GM18868 (cell line): Measurements from ENCODE around the gene AMH.

Experiments used
- ATAC-seq: cut with Tn5 transposase; IDR thresholded peaks from one replicate; pipeline ENCODE4 v1.9.1; 2021; ENCODE audit warnings: mild to moderate bottlenecking, moderate library complexity; ENCODE audit not compliant: unreplicated experiment

AMH gene

DNA sequence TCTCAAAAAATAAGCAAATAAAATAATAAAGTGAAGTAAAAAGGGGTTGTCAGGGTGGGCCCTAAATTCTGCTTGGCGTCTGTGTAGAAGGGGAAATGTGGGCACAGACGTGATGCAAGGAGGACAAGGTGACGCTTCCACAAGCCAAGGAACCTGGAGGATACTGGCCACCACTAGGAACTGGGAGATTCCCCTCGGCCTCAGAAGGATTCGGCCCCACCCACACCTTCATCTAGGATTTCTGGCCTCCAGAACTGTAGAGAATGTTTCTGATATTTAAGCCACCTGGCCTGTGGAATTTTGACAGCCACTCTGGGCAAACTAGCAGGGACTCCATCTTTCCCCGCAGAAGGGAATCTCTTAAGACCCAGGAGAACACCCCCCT, 14.1 kb upstream of the AMH start:
- ATAC-seq, result no peak

GRCh38 chr19:2235381-2236063, 13.6 kb upstream of the AMH start:
- peak; percentile 5 for ATAC-seq

- ATAC-seq, result peak; percentile 3
Observed at GRCh38 chr19:2236064-2236313, 13.1 kb upstream of the AMH start.

- ATAC-seq, result peak; percentile 77
Observed at GRCh38 chr19:2236314-2237050, 12.6 kb upstream of the AMH start, which contains the start of the genes PLEKHJ1 and SF3A2. TSS of gene PLEKHJ1 (minus strand) at chr19:2236329. CDS start at chr19:2236248, 81 bp downstream. TSS of gene SF3A2 (plus strand) at chr19:2236824. CDS start at chr19:2243419, 6,595 bp downstream.

DNA sequence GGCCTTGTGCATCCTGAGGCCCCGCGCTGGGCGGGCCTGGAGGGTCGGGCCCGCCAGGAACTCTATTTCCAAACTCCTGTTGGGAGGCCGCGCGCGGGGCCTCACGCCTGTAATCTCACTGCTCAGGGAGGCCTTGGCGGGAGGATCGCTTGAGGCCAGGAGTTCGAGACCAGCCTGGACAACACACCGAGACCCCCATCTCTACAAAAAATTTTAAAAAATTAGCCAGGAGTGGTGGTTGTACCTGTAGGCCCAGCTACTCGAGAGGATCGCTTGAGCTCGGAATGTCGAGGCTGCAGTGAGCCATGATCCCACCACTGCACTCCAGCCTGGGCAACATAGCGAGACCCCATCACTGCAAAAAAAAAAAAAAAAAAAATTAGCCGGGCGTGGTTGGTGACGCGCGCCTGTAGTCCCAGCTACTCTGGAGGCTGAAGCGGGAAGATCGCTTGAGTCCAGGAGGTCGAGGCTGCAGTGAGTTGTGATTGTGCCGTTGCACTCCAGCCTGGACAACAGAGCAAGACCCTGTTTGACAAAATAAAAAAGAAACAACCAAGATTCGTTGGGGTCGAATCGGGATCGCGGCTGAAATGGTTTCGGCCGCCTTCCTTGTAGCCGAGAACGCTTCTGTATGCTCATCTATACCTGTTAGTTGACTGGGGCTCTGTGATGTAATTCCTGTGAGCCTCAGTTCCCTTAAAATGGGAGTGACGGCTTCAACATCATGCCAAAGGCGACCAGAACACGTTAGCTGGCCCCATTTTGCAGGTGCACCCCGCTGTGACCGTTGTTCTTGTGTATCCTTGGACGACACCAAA, 11.9 kb upstream of the AMH start:
- ATAC-seq, result no peak

DNA sequence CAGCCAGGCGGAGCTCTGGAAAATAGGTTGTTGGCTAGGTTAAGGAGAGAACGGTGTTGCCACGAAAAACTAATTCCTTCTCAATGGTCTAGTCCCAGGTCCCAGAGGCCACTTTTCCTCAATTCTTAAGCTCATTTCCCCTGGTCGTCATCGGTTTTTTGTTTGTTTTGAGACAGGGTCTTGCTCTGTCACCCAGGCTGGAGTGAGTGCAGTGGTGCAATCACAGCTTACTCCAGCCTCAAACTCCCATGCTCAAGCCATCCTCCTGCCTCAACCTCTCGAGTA, 11.3 kb upstream of the AMH start:
- no peak for ATAC-seq

GRCh38 chr19:2239173-2239572, 9.9 kb upstream of the AMH start:
- ATAC-seq, result no peak

DNA sequence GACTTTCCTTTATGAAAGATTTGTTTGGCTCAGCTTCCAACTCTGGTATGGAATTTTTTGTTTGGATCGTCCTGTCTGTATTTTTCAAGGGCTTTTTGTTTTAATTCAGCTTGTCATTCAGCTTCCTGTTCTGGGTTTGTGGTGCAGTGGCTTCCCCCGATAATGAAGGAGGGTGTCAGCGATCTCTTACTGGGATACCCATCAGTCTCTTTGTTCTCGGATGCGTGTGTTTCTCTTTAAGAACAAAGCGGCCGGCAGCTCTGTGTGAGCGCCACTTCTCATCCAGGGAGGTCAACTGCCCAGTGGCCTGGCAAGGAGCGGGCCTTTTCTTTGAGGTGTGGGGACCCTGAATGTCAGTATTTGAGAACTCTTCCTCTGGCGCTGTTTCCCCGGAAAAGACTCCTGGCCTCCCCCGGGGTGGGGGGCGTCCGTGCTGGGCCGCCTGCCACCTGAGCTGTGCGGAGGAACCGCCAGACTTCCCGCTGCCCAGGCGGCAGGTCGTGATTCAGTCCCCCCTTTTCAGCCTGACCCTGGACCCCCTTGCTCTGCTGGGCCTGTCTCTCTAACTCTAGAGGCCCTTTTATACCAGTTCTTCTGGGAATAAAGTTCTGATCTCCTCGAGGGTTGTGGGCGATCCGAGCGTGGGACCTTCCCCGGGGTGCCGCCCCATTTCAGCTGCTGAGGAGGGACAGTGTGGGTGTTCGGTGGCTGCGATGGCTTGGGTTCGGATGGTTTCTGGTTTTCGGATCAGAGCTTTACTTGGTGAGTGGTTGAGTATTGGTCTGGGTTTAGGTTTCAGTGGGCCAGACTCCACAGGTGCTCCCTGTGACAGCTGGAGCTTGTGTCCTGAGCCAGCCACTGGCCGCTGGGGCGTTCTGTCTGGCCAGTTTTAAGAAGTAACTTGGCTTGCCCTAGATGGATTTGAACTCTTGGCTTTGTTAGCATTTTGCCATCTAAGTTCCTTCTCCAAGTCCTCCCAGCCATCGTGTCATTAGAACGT, 9.1 kb upstream of the AMH start:
- no peak for ATAC-seq

DNA sequence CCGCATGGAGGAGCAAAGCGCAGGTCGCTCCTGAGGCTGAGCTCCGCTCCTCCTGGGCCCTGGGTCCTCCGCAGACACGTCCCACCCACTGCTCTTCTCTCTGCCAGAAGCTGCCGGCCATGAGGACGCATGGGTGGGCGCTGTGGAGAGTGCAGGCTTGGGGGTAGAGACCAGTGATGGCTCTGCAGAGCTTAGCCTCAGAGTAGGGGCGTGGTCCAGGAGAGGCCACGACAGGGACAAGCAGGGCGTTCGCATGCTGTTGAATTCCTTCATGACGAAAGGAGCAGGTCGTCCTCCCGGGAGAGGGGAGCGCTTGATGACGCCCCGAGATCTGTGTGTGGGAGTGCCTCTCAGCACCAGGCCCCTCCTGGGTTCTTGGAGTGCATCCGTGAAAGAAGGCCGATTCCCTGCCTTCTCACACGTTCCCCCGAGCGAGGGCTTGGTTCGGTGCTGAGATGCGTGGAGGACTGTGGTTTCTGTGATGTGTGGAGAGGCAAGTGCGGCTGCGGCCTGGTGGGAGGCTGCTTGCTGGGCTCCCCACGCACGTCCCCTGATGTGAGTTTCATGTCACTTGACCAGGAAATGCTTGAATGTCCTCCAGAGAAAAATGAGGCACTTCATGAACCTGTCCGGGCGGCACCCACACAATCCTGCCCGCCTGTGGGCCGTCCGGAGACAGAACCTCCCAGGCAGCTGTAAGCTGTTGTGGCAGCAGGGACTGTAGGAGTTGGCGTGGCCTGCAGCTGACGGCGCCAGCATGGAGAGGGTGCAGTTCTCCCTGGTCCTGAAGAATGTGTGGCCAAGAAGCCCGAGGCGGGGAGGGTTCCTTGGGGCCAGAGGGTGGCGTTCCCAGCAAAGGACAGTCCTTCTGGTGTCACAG, 8.0 kb upstream of the AMH start:
- ATAC-seq, result no peak

GRCh38 chr19:2242092-2242537, 7.0 kb upstream of the AMH start:
- ATAC-seq, result no peak

DNA sequence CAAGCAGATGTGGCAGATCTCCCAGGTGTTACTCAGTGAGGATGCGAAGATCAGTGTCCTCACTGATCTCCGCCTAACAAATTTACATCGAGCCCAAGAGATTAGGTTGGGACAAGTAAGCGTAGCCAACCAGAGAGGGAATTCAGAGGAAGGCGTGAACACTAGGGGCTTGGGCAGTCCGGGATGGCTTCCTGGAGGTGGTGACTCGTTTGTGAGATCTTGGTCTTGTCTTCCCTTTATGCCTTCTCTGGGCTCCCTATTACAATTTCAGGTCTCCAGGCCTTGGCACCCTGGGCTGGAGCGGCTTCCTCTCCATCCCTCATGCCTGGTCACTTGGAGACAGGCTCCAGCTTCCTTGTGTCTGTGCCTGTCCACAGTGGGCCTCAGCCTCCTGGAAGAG, 6.3 kb upstream of the AMH start:
- no peak for ATAC-seq

- no peak for ATAC-seq
Observed at GRCh38 chr19:2243274-2244124, 5.6 kb upstream of the AMH start.

DNA sequence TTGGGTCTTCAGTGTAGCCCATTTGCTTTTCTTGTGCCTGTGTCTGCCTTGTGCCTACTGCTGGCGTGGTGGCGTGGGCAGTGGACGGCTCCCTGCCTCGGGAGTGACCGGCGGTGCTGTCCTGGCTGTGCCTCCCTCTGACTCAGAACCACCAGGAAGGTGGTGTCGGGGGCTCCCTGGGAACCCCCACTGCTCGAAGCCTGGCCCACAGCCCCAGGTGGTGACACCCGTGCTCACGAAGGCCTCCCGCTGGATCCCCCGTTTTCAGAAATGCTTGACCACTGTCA, 5.1 kb upstream of the AMH start:
- ATAC-seq, result no peak

DNA sequence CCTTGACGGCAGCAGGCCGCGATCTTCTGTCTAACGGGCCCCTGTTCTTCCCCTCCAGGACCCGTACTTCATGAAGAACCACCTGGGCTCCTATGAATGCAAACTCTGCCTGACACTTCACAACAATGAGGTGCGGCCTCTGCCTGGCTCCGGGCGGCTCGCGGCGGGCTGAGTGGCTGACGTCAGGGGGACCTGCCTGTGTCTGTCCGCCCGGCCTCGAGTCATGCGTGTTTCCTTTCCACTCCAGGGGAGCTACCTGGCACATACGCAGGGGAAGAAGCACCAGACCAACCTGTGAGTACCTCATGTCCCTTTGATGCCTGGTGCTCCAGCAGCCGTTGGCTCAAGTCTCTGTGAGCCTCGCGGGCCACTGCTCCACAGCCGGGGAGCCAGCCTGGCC, 4.6 kb upstream of the AMH start:
- ATAC-seq, result no peak

DNA sequence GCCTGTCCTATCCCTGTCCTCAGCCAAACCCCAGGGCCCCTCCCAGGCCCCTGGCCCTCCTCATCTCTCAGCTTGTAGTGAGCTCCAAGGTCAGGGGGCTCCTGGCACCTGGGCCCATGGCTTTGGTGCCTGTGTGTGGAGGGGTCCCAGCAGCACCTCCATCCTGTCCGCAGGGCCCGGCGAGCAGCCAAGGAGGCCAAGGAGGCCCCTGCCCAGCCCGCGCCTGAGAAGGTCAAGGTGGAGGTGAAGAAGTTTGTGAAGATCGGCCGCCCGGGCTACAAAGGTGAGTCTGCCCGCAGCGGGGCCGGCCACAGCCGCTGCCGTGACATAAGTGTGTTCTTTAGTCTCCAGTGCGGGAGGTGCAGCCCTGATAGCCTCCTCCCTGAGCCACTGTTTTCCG, 3.9 kb upstream of the AMH start:
- ATAC-seq, result no peak

DNA sequence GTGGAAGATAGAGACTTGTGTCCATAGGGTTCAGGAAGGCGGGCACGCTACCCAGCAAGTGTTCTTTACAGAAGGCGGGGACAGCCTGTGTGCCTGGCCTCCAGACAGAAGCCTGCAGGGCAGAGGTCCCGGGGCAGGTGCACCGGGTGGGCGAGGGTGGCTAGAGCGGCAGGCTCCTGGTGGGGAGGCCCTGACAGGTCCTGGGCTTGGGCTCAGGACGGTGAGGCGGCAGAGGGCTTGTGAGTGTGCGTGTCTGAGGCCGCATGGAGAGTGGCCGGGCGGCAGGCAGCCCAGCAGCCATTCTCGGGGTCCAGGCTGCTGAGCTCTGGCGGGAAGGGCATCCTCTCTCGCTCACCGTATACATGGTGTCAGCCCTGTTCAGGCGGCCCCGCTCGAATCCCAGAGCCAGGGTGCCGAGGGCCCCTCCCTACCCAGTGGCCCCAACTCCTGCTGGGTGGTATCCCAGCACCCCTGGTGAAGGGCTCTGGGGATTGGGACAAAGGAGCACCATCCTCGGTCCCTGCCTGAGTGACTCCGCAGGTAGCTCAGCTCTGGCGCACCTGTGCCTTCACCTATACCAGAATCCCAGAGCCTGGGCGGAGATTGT, 3.0 kb upstream of the AMH start:
- no peak for ATAC-seq

DNA sequence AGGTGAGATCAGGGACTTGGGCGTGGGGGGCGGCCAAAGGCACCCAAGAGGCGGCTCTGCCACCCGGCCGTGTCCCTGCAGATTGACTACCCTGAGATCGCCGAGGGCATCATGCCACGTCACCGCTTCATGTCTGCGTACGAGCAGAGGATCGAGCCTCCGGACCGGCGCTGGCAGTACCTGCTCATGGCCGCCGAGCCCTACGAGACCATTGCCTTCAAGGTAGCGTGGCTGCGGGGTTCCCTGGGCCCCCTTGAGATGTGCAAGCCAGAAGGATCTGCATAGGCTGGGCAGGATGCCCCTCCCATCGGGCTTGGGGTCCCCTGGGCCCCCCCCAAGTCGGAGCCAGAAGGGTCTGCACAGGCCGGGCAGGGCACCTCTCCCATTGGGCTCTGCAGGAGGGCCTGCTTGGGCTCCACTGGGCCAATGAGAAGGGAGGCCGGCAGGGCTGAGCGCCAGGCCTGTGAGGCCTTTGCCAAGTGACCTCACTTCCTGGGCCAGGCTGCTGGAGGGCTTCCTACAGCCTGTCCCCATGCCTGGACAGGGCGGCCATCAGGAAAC, 2.2 kb upstream of the AMH start:
- no peak for ATAC-seq

GRCh38 chr19:2247433-2248101, 1.6 kb upstream of the AMH start:
- no peak for ATAC-seq
